ENCODE results near the gene SMAD9.
A peak's percentile ranks its signal among the peaks of the same experiment; 100 is the strongest.

The SMAD9 gene

GRCh38 chr13:36840718-36841250 is 79.3 kb downstream of the SMAD9 start:
- Histone ChIP-seq H3K4me3 (ENCODE audit: low read length, poor library complexity, severe bottlenecking) (no peak overlapping the region), H3K9ac (ENCODE audit: low read depth, low read length, poor library complexity, severe bottlenecking) (peak overlapping the region; percentile 45)
- TF ChIP-seq EZH2phosphoT487 (IDR thresholded peaks at IDR 0.05; ENCODE audit: borderline replicate concordance), result no peak
- TF ChIP-seq CTCF (conservative IDR thresholded peaks at IDR 0.05; ENCODE audit: low read length), result 0 out of 2 replicates have a peak, but pooled peaks have one; percentile 16

DNA sequence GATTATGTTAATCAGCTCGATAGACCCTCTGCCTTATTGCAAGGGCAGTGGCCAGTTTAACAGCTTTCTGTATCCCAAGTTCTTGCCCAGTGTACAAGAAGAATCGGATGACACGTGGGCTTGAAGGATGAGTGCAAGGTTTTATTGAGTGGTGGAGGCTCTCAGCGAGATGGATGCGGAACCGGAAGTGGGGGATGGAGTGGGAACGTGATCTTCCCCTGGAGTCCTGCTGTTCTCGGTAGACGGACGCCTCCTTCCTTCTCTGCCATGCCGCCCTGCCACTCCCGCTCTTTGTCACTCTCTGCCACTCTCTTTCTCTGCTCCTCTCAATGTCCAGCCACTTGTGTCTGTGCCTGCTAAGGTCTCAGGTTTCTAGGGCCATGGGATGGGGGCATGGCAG is 80.1 kb downstream of the SMAD9 start:
- H3F3A ChIP-seq (ENCODE audit: low read depth), result no peaks in the 10 kb centered on the region
- peak overlapping the region; percentile 59 for H3K4me2 ChIP-seq (ENCODE audit: low read depth, low read length, poor library complexity, severe bottlenecking)
- no peak overlapping the region for H2AFZ ChIP-seq (ENCODE audit: low read length)
- no peaks in the 10 kb centered on the region for H4K20me1 ChIP-seq (ENCODE audit: insufficient read depth, low read length, poor library complexity, severe bottlenecking)
- H3K9ac ChIP-seq (ENCODE audit: low read depth, low read length, poor library complexity, severe bottlenecking), result peak overlapping the region; percentile 45
- peaks cover 23% of the 10 kb centered on the region for H3K4me1 ChIP-seq (ENCODE audit: insufficient read depth, low read length, poor library complexity, severe bottlenecking)
- no peaks in the 10 kb centered on the region for H3K9me2 ChIP-seq (replicated peaks; ENCODE audit: low read depth, low read length)
- no peaks in the 10 kb centered on the region for H3K9me3 ChIP-seq (ENCODE audit: insufficient read depth, low read depth, low read length)
- no peaks in the 10 kb centered on the region for H3K27me3 ChIP-seq (ENCODE audit: insufficient read depth, low read length, poor library complexity, severe bottlenecking)
- no peaks in the 10 kb centered on the region for H3K36me3 ChIP-seq (ENCODE audit: insufficient read depth, low read length)
- H3K79me2 ChIP-seq (ENCODE audit: insufficient read depth, low read length), result no peaks in the 10 kb centered on the region
- no peak overlapping the region for H3K4me3 ChIP-seq (ENCODE audit: low read length, poor library complexity, severe bottlenecking)
- no peak for TF ChIP-seq EZH2phosphoT487 (IDR thresholded peaks at IDR 0.05; ENCODE audit: borderline replicate concordance)
- no peak for TF ChIP-seq CTCF (conservative IDR thresholded peaks at IDR 0.05; ENCODE audit: low read length)

More at GRCh38 chr13:36840718-36841250, 79.3 kb downstream of the SMAD9 start:
- H3K4me1 ChIP-seq (ENCODE audit: insufficient read depth, low read length, poor library complexity, severe bottlenecking), result peaks cover 23% of the 10 kb centered on the region
- H3F3A ChIP-seq (ENCODE audit: low read depth), result no peaks in the 10 kb centered on the region
- H2AFZ ChIP-seq (ENCODE audit: low read length), result no peak overlapping the region
- no peaks in the 10 kb centered on the region for H3K36me3 ChIP-seq (ENCODE audit: insufficient read depth, low read length)
- no peaks in the 10 kb centered on the region for H3K9me3 ChIP-seq (ENCODE audit: insufficient read depth, low read depth, low read length)
- no peaks in the 10 kb centered on the region for H3K9me2 ChIP-seq (replicated peaks; ENCODE audit: low read depth, low read length)
- H4K20me1 ChIP-seq (ENCODE audit: insufficient read depth, low read length, poor library complexity, severe bottlenecking), result no peaks in the 10 kb centered on the region
- no peaks in the 10 kb centered on the region for H3K79me2 ChIP-seq (ENCODE audit: insufficient read depth, low read length)
- H3K27me3 ChIP-seq (ENCODE audit: insufficient read depth, low read length, poor library complexity, severe bottlenecking), result no peaks in the 10 kb centered on the region
- peak overlapping the region; percentile 59 for H3K4me2 ChIP-seq (ENCODE audit: low read depth, low read length, poor library complexity, severe bottlenecking)

GRCh38 chr13:36839281-36839680 is 80.8 kb downstream of the SMAD9 start:
- no peaks in the 10 kb centered on the region for H3F3A ChIP-seq (ENCODE audit: low read depth)
- TF ChIP-seq CTCF (conservative IDR thresholded peaks at IDR 0.05; ENCODE audit: low read length), result no peak
- no peak for TF ChIP-seq EZH2phosphoT487 (IDR thresholded peaks at IDR 0.05; ENCODE audit: borderline replicate concordance)
- H3K9ac ChIP-seq (ENCODE audit: low read depth, low read length, poor library complexity, severe bottlenecking), result no peak overlapping the region

More at GRCh38 chr13:36839281-36839680, 80.8 kb downstream of the SMAD9 start:
- H3K27me3 ChIP-seq (ENCODE audit: insufficient read depth, low read length, poor library complexity, severe bottlenecking), result no peaks in the 10 kb centered on the region
- H4K20me1 ChIP-seq (ENCODE audit: insufficient read depth, low read length, poor library complexity, severe bottlenecking), result no peaks in the 10 kb centered on the region
- no peaks in the 10 kb centered on the region for H3K36me3 ChIP-seq (ENCODE audit: insufficient read depth, low read length)
- H2AFZ ChIP-seq (ENCODE audit: low read length), result no peak overlapping the region
- no peak overlapping the region for H3K4me2 ChIP-seq (ENCODE audit: low read depth, low read length, poor library complexity, severe bottlenecking)
- no peaks in the 10 kb centered on the region for H3K9me3 ChIP-seq (ENCODE audit: insufficient read depth, low read depth, low read length)
- no peak overlapping the region for H3K4me3 ChIP-seq (ENCODE audit: low read length, poor library complexity, severe bottlenecking)
- H3K9me2 ChIP-seq (replicated peaks; ENCODE audit: low read depth, low read length), result no peaks in the 10 kb centered on the region
- no peaks in the 10 kb centered on the region for H3K79me2 ChIP-seq (ENCODE audit: insufficient read depth, low read length)
- H3K4me1 ChIP-seq (ENCODE audit: insufficient read depth, low read length, poor library complexity, severe bottlenecking), result peaks cover 23% of the 10 kb centered on the region
